NB4 (cell line): Measurements from ENCODE around the gene CLMP.

ENCODE experiments used
- POLR2A ChIP-seq: IDR thresholded peaks from 2 replicates; pipeline ENCODE4 v1.6.1; 2011; ENCODE audit warnings: mild to moderate bottlenecking; ENCODE audit not compliant: insufficient read length; ENCODE audit errors: extremely low read depth
- TF ChIP-seq, protein P1 (sequence below): IDR thresholded peaks from one replicate; pipeline ENCODE4 v1.5.1; 2012; ENCODE audit warnings: low read depth, low read length
- TF ChIP-seq, protein P2 (sequence below): IDR thresholded peaks from 2 replicates; pipeline ENCODE4 v1.6.1; 2011; ENCODE audit warnings: low read depth, low read length

GRCh38 chr11:123164732-123165450 lies 30.2 kb downstream of the CLMP start:
- TF ChIP-seq, protein P1, sequence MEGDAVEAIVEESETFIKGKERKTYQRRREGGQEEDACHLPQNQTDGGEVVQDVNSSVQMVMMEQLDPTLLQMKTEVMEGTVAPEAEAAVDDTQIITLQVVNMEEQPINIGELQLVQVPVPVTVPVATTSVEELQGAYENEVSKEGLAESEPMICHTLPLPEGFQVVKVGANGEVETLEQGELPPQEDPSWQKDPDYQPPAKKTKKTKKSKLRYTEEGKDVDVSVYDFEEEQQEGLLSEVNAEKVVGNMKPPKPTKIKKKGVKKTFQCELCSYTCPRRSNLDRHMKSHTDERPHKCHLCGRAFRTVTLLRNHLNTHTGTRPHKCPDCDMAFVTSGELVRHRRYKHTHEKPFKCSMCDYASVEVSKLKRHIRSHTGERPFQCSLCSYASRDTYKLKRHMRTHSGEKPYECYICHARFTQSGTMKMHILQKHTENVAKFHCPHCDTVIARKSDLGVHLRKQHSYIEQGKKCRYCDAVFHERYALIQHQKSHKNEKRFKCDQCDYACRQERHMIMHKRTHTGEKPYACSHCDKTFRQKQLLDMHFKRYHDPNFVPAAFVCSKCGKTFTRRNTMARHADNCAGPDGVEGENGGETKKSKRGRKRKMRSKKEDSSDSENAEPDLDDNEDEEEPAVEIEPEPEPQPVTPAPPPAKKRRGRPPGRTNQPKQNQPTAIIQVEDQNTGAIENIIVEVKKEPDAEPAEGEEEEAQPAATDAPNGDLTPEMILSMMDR, result no peak
- TF ChIP-seq, protein P2, sequence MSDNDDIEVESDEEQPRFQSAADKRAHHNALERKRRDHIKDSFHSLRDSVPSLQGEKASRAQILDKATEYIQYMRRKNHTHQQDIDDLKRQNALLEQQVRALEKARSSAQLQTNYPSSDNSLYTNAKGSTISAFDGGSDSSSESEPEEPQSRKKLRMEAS, result no peak
- no peak for TF ChIP-seq POLR2A
